Measurements from ENCODE around the gene SLC18B1. TPM values are rescaled to one million over a fixed set of nuclear protein-coding genes. Genes with fewer than 3 reads are reported as not detected.

Gene SLC18B1
- total and polyA plus RNA-seq, 2 of the 8 experiments (the other 6 are each of a cell fraction or from before 2014, with no cell fraction given), result 17.2 to 23.4 TPM

DNA sequence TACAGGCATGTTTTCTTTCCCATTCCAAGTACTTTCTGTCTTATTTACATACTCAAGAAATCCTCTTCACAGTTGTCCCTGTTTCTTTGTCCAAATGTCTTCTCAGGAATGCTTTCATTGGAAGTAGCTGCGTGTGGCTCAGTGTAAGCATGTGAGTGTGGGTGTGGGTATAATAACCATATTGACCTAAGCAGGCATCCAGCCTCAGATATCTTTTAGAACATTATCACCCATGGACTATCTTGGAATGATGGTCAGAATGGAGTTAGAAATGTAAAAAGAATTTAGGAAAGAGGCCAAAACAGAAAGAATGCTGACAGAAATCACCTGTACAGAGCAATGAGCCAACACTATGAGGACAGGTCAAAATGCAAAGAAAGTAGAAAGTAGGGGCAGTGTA, 57.2 kb downstream of the SLC18B1 start (continued):
- TF ChIP-seq, protein P1, sequence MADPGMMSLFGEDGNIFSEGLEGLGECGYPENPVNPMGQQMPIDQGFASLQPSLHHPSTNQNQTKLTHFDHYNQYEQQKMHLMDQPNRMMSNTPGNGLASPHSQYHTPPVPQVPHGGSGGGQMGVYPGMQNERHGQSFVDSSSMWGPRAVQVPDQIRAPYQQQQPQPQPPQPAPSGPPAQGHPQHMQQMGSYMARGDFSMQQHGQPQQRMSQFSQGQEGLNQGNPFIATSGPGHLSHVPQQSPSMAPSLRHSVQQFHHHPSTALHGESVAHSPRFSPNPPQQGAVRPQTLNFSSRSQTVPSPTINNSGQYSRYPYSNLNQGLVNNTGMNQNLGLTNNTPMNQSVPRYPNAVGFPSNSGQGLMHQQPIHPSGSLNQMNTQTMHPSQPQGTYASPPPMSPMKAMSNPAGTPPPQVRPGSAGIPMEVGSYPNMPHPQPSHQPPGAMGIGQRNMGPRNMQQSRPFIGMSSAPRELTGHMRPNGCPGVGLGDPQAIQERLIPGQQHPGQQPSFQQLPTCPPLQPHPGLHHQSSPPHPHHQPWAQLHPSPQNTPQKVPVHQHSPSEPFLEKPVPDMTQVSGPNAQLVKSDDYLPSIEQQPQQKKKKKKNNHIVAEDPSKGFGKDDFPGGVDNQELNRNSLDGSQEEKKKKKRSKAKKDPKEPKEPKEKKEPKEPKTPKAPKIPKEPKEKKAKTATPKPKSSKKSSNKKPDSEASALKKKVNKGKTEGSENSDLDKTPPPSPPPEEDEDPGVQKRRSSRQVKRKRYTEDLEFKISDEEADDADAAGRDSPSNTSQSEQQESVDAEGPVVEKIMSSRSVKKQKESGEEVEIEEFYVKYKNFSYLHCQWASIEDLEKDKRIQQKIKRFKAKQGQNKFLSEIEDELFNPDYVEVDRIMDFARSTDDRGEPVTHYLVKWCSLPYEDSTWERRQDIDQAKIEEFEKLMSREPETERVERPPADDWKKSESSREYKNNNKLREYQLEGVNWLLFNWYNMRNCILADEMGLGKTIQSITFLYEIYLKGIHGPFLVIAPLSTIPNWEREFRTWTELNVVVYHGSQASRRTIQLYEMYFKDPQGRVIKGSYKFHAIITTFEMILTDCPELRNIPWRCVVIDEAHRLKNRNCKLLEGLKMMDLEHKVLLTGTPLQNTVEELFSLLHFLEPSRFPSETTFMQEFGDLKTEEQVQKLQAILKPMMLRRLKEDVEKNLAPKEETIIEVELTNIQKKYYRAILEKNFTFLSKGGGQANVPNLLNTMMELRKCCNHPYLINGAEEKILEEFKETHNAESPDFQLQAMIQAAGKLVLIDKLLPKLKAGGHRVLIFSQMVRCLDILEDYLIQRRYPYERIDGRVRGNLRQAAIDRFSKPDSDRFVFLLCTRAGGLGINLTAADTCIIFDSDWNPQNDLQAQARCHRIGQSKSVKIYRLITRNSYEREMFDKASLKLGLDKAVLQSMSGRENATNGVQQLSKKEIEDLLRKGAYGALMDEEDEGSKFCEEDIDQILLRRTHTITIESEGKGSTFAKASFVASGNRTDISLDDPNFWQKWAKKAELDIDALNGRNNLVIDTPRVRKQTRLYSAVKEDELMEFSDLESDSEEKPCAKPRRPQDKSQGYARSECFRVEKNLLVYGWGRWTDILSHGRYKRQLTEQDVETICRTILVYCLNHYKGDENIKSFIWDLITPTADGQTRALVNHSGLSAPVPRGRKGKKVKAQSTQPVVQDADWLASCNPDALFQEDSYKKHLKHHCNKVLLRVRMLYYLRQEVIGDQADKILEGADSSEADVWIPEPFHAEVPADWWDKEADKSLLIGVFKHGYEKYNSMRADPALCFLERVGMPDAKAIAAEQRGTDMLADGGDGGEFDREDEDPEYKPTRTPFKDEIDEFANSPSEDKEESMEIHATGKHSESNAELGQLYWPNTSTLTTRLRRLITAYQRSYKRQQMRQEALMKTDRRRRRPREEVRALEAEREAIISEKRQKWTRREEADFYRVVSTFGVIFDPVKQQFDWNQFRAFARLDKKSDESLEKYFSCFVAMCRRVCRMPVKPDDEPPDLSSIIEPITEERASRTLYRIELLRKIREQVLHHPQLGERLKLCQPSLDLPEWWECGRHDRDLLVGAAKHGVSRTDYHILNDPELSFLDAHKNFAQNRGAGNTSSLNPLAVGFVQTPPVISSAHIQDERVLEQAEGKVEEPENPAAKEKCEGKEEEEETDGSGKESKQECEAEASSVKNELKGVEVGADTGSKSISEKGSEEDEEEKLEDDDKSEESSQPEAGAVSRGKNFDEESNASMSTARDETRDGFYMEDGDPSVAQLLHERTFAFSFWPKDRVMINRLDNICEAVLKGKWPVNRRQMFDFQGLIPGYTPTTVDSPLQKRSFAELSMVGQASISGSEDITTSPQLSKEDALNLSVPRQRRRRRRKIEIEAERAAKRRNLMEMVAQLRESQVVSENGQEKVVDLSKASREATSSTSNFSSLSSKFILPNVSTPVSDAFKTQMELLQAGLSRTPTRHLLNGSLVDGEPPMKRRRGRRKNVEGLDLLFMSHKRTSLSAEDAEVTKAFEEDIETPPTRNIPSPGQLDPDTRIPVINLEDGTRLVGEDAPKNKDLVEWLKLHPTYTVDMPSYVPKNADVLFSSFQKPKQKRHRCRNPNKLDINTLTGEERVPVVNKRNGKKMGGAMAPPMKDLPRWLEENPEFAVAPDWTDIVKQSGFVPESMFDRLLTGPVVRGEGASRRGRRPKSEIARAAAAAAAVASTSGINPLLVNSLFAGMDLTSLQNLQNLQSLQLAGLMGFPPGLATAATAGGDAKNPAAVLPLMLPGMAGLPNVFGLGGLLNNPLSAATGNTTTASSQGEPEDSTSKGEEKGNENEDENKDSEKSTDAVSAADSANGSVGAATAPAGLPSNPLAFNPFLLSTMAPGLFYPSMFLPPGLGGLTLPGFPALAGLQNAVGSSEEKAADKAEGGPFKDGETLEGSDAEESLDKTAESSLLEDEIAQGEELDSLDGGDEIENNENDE (IDR thresholded peaks at IDR 0.05; ENCODE audit: insufficient replicate concordance, low read length), result no peak
- TF ChIP-seq NANOG (IDR thresholded peaks at IDR 0.05; ENCODE audit: insufficient read depth, low read depth, low read length, poor library complexity, severe bottlenecking) (no peak), NRF1 (IDR thresholded peaks at IDR 0.05; ENCODE audit: low read depth, low read length) (no peak), RXRA (IDR thresholded peaks at IDR 0.05; ENCODE audit: insufficient read depth, low read depth, low read length) (no peak), SAP30 (IDR thresholded peaks at IDR 0.05; ENCODE audit: insufficient read depth, insufficient replicate concordance, low read length) (no peak), ZNF274 (IDR thresholded peaks at IDR 0.05; ENCODE audit: borderline replicate concordance, extremely low read depth, low read length) (no peak), YY1 (IDR thresholded peaks at IDR 0.05; ENCODE audit: low read depth, low read length) (no peak), SP2 (IDR thresholded peaks at IDR 0.05; ENCODE audit: low read length) (no peak)
- TF ChIP-seq, protein P2, sequence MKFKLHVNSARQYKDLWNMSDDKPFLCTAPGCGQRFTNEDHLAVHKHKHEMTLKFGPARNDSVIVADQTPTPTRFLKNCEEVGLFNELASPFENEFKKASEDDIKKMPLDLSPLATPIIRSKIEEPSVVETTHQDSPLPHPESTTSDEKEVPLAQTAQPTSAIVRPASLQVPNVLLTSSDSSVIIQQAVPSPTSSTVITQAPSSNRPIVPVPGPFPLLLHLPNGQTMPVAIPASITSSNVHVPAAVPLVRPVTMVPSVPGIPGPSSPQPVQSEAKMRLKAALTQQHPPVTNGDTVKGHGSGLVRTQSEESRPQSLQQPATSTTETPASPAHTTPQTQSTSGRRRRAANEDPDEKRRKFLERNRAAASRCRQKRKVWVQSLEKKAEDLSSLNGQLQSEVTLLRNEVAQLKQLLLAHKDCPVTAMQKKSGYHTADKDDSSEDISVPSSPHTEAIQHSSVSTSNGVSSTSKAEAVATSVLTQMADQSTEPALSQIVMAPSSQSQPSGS (IDR thresholded peaks at IDR 0.05; ENCODE audit: low read length), result no peak

All from H1 (cell line).